PFSK-1 (cell line): ENCODE data around the gene TTC21A. TPM values are rescaled to one million over a fixed set of nuclear protein-coding genes. Genes with fewer than 3 reads are reported as not detected.
A peak's percentile ranks its signal among the peaks of the same experiment; 100 is the strongest.

Experiments
- FOXP2 ChIP-seq: optimal IDR thresholded peaks from 2 replicates; pipeline ENCODE3; 2011; ENCODE audit warnings: borderline replicate concordance, control low read depth, inconsistent platforms; ENCODE audit not compliant: insufficient read depth; ENCODE audit errors: extremely low read length, extremely low read depth
- POLR2AphosphoS5 ChIP-seq: IDR thresholded peaks from 2 replicates; pipeline ENCODE4 v1.6.1; 2012; ENCODE audit warnings: low read depth, mild to moderate bottlenecking, control low read depth, low read length, moderate library complexity
- SIN3A ChIP-seq: IDR thresholded peaks from 2 replicates; pipeline ENCODE4 v1.6.1; 2012; ENCODE audit warnings: mild to moderate bottlenecking, low read length, moderate library complexity, borderline replicate concordance; ENCODE audit not compliant: insufficient read depth
- TAF1 ChIP-seq: IDR thresholded peaks from 2 replicates; pipeline ENCODE4 v1.6.1; 2012; ENCODE audit warnings: low read length, control low read depth, borderline replicate concordance; ENCODE audit not compliant: insufficient read depth
- polyA plus RNA-seq: library from polyadenylated mRNA; unstranded; fragments of >200 nt; gene quantifications from one replicate; pipeline ENCODE4 v1.2.1, GENCODE V29; 2012; ENCODE audit warnings: low read depth, missing spikeins; ENCODE audit not compliant: insufficient read length
- TF ChIP-seq, protein P1 (sequence below), 2 experiments: IDR thresholded peaks; 2 replicates each; pipeline versions ENCODE4 v1.6.1 to v1.8.0; 2011 to 2012; ENCODE audit warnings: low read depth in 2 of 2, low read length in 2 of 2, control low read depth in 1 of 2, inconsistent platforms in 1 of 2, mild to moderate bottlenecking in 1 of 2, moderate library complexity in 1 of 2; ENCODE audit not compliant: insufficient read depth in 1 of 2

The TTC21A gene, protein sequence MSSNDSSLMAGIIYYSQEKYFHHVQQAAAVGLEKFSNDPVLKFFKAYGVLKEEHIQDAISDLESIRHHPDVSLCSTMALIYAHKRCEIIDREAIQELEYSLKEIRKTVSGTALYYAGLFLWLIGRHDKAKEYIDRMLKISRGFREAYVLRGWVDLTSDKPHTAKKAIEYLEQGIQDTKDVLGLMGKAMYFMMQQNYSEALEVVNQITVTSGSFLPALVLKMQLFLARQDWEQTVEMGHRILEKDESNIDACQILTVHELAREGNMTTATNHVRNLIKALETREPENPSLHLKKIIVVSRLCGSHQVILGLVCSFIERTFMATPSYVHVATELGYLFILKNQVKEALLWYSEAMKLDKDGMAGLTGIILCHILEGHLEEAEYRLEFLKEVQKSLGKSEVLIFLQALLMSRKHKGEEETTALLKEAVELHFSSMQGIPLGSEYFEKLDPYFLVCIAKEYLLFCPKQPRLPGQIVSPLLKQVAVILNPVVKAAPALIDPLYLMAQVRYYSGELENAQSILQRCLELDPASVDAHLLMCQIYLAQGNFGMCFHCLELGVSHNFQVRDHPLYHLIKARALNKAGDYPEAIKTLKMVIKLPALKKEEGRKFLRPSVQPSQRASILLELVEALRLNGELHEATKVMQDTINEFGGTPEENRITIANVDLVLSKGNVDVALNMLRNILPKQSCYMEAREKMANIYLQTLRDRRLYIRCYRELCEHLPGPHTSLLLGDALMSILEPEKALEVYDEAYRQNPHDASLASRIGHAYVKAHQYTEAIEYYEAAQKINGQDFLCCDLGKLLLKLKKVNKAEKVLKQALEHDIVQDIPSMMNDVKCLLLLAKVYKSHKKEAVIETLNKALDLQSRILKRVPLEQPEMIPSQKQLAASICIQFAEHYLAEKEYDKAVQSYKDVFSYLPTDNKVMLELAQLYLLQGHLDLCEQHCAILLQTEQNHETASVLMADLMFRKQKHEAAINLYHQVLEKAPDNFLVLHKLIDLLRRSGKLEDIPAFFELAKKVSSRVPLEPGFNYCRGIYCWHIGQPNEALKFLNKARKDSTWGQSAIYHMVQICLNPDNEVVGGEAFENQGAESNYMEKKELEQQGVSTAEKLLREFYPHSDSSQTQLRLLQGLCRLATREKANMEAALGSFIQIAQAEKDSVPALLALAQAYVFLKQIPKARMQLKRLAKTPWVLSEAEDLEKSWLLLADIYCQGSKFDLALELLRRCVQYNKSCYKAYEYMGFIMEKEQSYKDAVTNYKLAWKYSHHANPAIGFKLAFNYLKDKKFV (N-terminal part only)
- 3.4 TPM for polyA plus RNA-seq

DNA sequence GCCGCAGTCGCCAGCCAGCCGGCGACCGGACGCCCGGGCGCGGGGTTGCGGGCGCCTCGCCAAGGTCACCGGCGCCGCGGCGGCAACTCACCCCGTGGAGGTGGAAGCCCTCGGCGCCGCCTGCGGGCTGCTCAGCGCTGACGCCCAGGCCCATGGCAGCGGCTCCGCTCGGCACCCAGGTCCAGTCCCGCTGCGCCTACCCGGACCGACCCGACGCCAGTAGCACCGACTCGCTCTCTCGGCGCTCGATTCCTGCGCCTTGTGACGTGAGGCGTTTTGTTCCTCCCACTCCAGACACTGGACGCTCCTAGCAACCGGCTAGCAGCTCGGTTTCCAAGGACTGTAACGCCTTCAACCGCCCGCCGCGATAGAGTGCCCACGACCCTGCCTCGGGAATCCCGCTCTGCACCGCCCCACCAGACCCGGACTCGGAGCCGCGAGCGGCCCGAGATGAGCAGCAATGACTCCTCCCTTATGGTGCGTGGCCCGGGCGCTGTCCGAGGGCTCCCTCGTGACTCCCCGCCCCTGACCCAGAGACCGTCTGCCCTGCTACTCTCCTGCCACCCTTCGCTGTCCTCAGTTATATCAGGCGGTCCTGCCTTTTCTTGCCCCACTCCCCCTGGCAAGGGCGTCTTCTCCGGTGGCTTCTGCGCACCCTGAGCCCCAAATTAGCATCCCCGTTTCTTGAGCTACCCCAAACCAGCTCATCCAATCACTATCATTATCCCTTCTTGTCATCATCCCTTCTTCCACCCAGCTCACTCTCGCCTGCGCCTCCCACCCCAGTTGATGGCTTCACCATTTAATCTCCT lies at the start of gene TTC21A, which contains the start of gene GORASP1:
TSS of gene TTC21A (plus strand) at position 293 of the 812 bp plus-strand sequence. CDS start at position 451, 158 bp downstream.
TSS of gene GORASP1 (minus strand) at position 240 of the 812 bp plus-strand sequence. CDS start at position 154, 86 bp downstream.
- TF ChIP-seq POLR2AphosphoS5 (peak; percentile 68; the same call in 1 of the 2 replicates), FOXP2 (peak; percentile 44), TAF1 (no peak), SIN3A (peak; percentile 45; the same call in 1 of the 2 replicates)
- TF ChIP-seq, protein P1, sequence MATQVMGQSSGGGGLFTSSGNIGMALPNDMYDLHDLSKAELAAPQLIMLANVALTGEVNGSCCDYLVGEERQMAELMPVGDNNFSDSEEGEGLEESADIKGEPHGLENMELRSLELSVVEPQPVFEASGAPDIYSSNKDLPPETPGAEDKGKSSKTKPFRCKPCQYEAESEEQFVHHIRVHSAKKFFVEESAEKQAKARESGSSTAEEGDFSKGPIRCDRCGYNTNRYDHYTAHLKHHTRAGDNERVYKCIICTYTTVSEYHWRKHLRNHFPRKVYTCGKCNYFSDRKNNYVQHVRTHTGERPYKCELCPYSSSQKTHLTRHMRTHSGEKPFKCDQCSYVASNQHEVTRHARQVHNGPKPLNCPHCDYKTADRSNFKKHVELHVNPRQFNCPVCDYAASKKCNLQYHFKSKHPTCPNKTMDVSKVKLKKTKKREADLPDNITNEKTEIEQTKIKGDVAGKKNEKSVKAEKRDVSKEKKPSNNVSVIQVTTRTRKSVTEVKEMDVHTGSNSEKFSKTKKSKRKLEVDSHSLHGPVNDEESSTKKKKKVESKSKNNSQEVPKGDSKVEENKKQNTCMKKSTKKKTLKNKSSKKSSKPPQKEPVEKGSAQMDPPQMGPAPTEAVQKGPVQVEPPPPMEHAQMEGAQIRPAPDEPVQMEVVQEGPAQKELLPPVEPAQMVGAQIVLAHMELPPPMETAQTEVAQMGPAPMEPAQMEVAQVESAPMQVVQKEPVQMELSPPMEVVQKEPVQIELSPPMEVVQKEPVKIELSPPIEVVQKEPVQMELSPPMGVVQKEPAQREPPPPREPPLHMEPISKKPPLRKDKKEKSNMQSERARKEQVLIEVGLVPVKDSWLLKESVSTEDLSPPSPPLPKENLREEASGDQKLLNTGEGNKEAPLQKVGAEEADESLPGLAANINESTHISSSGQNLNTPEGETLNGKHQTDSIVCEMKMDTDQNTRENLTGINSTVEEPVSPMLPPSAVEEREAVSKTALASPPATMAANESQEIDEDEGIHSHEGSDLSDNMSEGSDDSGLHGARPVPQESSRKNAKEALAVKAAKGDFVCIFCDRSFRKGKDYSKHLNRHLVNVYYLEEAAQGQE (IDR thresholded peaks at IDR 0.05; ENCODE audit: insufficient read depth in 1 of 2, low read depth in 2 of 2, low read length in 2 of 2) = 0 out of 4 replicates have a peak, but pooled peaks of 1 of the 2 experiments have one; percentile 18

DNA sequence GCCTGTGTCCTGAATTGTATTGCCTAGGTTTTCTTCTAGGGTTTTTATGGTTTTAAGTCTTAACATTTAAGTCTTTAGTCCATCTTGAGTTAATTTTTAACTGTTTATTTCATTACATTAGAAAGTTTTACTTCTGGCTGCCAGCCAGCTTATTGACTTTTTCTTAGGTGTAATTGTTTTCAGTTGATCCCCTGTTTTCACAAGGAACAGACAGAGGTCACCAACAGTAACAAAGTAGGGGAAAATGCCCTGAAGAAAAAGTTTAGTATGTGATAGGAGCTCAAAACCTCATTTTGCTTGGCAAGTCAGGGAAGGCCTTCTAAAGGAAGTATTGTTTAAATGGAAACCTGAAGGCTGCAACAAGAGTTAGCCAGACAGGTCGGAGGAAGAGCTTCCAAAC lies 45.3 kb upstream of the TTC21A start:
- TF ChIP-seq FOXP2 (no peak), POLR2AphosphoS5 (no peak), SIN3A (no peak), TAF1 (no peak)
- TF ChIP-seq, protein P1 (IDR thresholded peaks at IDR 0.05; ENCODE audit: insufficient read depth in 1 of 2, low read depth in 2 of 2, low read length in 2 of 2) = no peak

DNA sequence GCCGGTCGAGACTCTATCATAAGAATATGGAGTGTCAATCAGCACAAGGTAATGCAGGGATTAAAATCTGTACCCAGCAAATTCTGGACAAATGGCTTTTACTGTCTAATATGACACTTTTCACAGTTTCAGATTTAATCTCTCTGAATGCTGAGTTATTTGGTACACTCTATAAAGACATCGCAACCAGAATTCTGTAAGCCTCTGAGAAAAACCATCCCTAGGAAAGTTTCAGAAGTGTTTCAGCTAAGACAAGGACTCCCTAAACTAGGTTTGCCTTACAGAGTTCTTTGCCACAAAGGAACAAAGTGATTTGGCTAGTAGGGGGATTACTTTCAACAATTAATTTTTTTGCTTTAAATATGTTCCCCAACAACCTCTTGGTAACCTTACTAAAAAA lies 44.3 kb upstream of the TTC21A start:
- TF ChIP-seq, protein P1 (IDR thresholded peaks at IDR 0.05; ENCODE audit: insufficient read depth in 1 of 2, low read depth in 2 of 2, low read length in 2 of 2) = no peak
- TF ChIP-seq SIN3A (no peak), POLR2AphosphoS5 (no peak), TAF1 (no peak), FOXP2 (no peak)

DNA sequence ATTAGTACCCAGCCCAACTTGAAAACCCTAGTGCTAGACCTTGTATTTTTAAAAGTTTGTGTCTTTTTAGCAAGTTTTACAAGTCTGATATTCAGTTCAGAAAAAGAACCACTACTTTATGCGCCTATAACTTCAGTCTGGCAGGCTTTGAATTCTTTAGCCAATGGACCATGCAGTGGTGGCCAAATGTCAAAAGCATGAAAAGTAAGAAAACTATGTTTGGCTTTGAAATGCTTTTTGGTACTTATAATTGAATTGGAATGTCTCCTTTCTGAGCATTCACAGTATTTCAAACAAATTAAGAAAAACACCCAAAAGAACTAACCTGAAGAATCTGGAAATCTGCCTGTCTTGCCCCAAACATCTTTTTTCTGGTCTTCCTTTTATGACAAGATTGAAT lies 42.8 kb upstream of the TTC21A start:
- TF ChIP-seq POLR2AphosphoS5 (no peak), TAF1 (no peak), SIN3A (no peak), FOXP2 (no peak)
- TF ChIP-seq, protein P1 (IDR thresholded peaks at IDR 0.05; ENCODE audit: insufficient read depth in 1 of 2, low read depth in 2 of 2, low read length in 2 of 2) = no peak
